Lower leg skin (tissue), 3 donors: ENCODE measurements around the gene TMCO4.

Experiments used
- POLR2A ChIP-seq, 2 donors: fragments of 450-650 bp; IDR thresholded peaks; one replicate each; pipeline ENCODE4 v1.6.1; 2016 to 2017; ENCODE audit warnings: antibody characterized with exemption in 2 of 2, mild to moderate bottlenecking in 1 of 2, moderate library complexity in 1 of 2
- TF ChIP-seq, protein P1 (sequence below), 3 donors: fragments of 450-650 bp; IDR thresholded peaks; one replicate each; pipeline ENCODE4 v1.5.1; 2016; ENCODE audit warnings: antibody characterized with exemption in 3 of 3, mild to moderate bottlenecking in 3 of 3, moderate library complexity in 2 of 3

GRCh38 chr1:19824036-19824435 lies 24.3 kb upstream of the TMCO4 start:
- TF ChIP-seq, protein P1, sequence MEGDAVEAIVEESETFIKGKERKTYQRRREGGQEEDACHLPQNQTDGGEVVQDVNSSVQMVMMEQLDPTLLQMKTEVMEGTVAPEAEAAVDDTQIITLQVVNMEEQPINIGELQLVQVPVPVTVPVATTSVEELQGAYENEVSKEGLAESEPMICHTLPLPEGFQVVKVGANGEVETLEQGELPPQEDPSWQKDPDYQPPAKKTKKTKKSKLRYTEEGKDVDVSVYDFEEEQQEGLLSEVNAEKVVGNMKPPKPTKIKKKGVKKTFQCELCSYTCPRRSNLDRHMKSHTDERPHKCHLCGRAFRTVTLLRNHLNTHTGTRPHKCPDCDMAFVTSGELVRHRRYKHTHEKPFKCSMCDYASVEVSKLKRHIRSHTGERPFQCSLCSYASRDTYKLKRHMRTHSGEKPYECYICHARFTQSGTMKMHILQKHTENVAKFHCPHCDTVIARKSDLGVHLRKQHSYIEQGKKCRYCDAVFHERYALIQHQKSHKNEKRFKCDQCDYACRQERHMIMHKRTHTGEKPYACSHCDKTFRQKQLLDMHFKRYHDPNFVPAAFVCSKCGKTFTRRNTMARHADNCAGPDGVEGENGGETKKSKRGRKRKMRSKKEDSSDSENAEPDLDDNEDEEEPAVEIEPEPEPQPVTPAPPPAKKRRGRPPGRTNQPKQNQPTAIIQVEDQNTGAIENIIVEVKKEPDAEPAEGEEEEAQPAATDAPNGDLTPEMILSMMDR (IDR thresholded peaks at IDR 0.05), result no peak
- no peak for TF ChIP-seq POLR2A (IDR thresholded peaks at IDR 0.05)
